Stimulated activated naive B cell treated with anti-CD40 and anti-IgM and Interleukin-4, amounts not matched to agents 10 μg/mL and 1 μg/mL and 100 μg/mL, for 72 hours (primary cell): Measurements from ENCODE around the gene MFSD2A.
A peak's percentile ranks its signal among the peaks of the same experiment; 100 is the strongest.
"Not testable (repeated sequence)": the region's sequence is repeated elsewhere in the genome, so short reads cannot be mapped to it uniquely, and the experiment has no call there.

ENCODE experiments used
- ATAC-seq, 2 donors: fragments of 150-1000 bp; cut with Tn5 transposase; replicated peaks; 2 replicates each; pipeline ENCODE4 v1.10.0; 2021; ENCODE audit warnings: moderate library complexity in 1 of 2
- DNase-seq: peaks from one replicate; pipeline ENCODE4 v3.0.0; 2021
- H3K27ac Mint-ChIP-seq: one replicate; pipeline ENCODE4 v1.8.0; 2022; ENCODE audit warnings: mild to moderate bottlenecking, mixed read lengths
- H3K27me3 Mint-ChIP-seq, 2 donors: one replicate each; pipeline ENCODE4 v1.8.0; 2022; ENCODE audit warnings: mixed read lengths in 2 of 2
- H3K36me3 Mint-ChIP-seq, 2 donors: one replicate each; pipeline ENCODE4 v1.8.0; 2022; ENCODE audit warnings: mixed read lengths in 2 of 2, mild to moderate bottlenecking in 1 of 2
- H3K4me1 Mint-ChIP-seq, 2 donors: one replicate each; pipeline ENCODE4 v1.8.0; 2022; ENCODE audit warnings: mixed read lengths in 2 of 2, mild to moderate bottlenecking in 1 of 2
- H3K4me3 Mint-ChIP-seq, 2 donors: one replicate each; pipeline ENCODE4 v1.8.0; 2022; ENCODE audit warnings: mild to moderate bottlenecking in 2 of 2, mixed read lengths in 2 of 2, moderate library complexity in 1 of 2
- H3K9me3 Mint-ChIP-seq, 2 donors: one replicate each; pipeline ENCODE4 v1.8.0; 2022; ENCODE audit warnings: mixed read lengths in 2 of 2, mild to moderate bottlenecking in 1 of 2

Gene MFSD2A

DNA sequence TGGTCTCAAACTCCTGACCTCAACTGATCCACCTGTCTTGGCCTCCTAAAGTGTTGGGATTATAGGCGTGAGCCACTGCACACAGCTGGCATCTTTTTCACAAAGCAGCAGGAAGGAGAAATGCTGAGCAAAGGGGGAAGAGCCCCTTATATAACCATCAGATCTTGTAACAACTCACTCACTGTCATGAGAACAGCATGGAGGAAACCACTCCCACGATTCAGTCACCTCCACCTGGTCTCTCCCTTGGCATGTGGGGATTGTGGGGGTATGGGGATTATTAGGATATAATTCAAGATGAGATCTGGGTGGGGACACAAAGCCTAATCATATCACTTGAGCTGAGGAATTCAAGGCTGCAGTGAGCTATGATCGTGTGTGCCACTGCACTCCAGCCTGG is 3.0 kb upstream of the MFSD2A start:
- H3K4me1 Mint-ChIP-seq: peaks cover 20 to 28% of the 10 kb centered on the region in 2 donors
- no peak overlapping the region for H3K4me3 Mint-ChIP-seq
- no peak overlapping the region for H3K27ac Mint-ChIP-seq
- ATAC-seq (no peak), DNase-seq (no peak)
- H3K27me3 Mint-ChIP-seq: no peaks in the 10 kb centered on the region
- peaks cover 8 to 10% of the 10 kb centered on the region in 2 donors for H3K36me3 Mint-ChIP-seq
- no peaks in the 10 kb centered on the region for H3K9me3 Mint-ChIP-seq

DNA sequence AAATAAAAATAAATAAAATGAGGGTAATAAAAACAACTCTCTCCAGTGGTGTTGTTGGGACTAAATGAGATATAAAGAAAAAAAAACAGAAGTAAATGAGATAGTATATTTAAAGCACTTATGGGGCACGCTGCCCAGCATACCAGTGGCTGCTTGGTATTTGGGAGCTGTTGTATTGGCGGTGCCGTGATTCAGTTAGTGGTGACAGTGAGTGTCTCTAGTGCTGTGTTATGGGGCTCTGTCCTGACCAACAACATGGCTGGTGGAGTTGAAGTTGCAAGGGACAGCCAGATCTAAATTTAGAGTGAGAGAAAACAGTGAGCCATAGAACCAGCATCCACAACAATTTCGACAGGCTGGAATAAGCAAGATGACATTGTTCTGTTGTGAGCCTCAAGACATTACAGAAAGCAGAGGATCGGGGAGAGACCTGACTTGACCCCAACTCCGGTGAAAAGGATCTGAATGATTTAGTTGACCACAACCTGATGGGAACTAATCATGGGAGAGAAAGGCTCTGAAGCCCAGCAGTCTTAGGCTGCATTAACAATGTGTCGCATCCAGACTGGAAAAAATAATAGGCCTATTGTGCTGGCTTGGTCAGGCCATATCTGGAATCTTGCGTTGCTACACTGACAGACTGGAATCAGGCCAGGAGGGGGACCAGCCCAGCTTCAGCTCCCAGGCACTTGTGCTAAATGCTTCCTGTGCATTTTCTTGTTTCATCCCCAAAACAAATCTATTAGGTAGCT is 2.4 kb upstream of the MFSD2A start:
- Mint-ChIP-seq H3K27ac (no peak overlapping the region), H3K9me3 (no peaks in the 10 kb centered on the region), H3K27me3 (no peaks in the 10 kb centered on the region), H3K4me1 (peaks cover 26 to 34% of the 10 kb centered on the region in 2 donors), H3K4me3 (no peak overlapping the region), H3K36me3 (peaks cover 14 to 16% of the 10 kb centered on the region in 2 donors)
- DNase-seq: no peak
- ATAC-seq: no peak

DNA sequence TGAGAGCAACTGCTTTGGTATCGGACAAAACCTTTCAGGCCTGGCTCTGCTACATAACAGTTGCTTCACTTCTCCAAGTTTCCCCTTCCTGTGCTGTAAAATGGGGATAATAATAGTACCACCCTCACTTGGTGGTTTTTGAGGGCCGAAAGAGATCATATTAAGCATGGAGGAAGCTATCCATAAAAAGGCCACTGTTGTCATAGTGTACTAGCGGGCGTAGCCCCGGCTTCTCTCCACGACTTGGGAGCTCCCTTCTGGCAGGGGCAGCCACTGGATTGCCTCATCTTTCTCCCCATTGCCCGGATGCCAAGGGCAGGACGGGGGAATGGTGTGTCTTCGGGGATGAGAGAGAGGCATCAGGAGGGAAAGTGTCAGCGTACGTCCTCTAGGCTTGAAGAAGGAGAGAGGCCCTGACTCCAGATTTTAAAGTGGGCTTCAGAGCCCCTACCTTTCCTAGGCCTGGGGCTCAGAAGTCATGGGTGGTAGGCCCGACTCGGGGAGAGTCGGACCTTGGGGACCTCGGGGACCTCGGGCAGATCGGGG is 548 bp upstream of the MFSD2A start:
- no peak for DNase-seq
- H3K27ac Mint-ChIP-seq: peak overlapping the region; percentile 89

DNA sequence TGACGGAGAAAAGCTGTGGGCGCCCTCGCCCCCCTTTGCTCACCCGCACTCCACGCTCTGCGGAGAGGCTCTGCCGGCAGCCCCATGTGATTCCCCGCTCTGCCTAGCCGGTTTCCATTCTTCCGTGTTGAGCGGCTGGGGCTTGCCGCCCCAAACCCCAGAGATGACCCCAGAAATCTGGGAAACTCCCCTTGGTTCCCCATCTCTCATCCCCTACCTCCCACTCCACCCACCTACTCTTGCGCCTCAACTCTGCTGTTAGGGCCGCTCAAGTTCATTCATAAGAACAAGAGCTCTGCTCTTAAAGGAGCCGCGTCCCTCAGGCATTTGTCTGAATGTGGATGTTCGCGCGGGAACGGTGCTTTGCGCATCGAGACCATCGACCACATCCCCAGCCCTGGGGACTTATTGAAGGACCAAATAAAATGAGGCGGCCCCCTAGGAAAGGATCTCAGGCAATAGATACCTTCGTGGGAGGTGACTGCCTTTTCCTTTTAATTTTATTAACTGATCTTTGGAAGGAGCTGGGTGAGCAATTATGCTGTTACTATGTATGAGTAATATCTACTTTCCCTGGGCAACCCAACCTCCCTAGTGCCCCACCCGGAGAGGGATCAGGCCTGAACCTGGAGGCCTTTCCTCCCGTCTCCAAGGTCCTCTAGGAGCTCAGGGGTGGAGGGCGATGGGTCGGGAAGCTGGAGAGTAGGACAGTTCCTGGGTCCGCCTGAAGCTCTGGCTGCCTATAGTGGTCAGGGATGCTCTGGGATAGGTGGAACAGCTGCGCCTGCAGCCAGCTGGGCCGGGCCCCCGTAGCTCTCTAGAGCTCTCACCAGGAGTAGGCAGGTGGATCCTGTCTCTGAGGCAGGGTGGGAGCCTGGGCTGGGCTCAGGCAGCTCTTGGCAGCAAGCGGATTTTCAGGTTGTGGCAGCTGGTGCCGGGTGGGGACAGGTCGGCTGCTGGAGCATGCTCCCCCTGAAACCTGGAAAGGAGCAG is 898 bp downstream of the MFSD2A start:
- no peaks in the 10 kb centered on the region for H3K9me3 Mint-ChIP-seq
- H3K27me3 Mint-ChIP-seq: no peaks in the 10 kb centered on the region
- DNase-seq (peak; percentile 53), ATAC-seq (peak; percentile 70 to 71)
- peak overlapping the region; percentile 96 for H3K4me3 Mint-ChIP-seq
- H3K27ac Mint-ChIP-seq: peak overlapping the region; percentile 91
- peaks cover 25 to 40% of the 10 kb centered on the region in 2 donors for H3K36me3 Mint-ChIP-seq
- H3K4me1 Mint-ChIP-seq: peaks cover 48 to 67% of the 10 kb centered on the region in 2 donors

More for the DNA sequence above, 548 bp upstream of the MFSD2A start:
- H3K27me3 Mint-ChIP-seq: no peaks in the 10 kb centered on the region
- H3K4me1 Mint-ChIP-seq: peaks cover 35 to 53% of the 10 kb centered on the region in 2 donors
- peaks cover 18 to 29% of the 10 kb centered on the region in 2 donors for H3K36me3 Mint-ChIP-seq
- no peaks in the 10 kb centered on the region for H3K9me3 Mint-ChIP-seq
- H3K4me3 Mint-ChIP-seq: peak overlapping the region; percentile 96
- ATAC-seq: no peak

DNA sequence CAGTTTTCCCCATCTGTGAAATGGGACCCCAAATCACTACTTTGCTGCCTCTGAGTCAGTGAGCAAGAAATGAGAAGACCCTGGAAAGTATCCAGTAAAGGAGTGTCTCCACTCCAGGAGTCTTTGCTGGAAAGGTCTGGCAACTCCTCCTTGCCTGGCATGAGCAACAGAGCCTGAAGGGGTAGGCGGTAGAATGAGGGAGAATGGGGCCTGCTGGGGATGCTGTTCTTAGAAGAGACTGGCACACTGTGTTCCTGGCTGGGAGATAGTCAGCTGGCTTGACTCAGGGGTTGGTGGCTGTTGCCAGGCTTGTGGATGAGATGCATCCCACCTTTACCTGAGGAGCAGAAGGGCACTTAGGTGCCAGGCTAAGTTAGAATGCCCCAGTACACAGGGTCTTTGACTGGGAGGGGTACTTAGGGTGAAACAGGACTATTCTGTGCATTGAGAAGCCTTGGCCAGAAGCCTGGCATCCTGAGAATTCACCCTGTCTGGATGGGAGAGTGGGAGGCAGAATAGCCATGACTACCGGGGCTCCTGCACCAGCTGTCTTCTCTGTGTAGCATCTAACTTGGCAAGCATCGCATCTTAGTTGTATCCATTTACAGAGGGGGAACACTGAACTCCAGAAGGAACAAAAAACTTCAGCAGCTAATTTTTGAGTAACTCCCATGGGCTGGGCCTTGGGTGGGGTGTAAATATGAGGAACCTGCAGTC is 2.5 kb downstream of the MFSD2A start:
- Mint-ChIP-seq H3K27ac (no peak overlapping the region), H3K4me1 (peaks cover 54 to 83% of the 10 kb centered on the region in 2 donors), H3K27me3 (no peaks in the 10 kb centered on the region), H3K9me3 (no peaks in the 10 kb centered on the region), H3K36me3 (peaks cover 32 to 49% of the 10 kb centered on the region in 2 donors), H3K4me3 (peak overlapping the region; percentile 40 to 72)
- DNase-seq (no peak), ATAC-seq (no peak)

DNA sequence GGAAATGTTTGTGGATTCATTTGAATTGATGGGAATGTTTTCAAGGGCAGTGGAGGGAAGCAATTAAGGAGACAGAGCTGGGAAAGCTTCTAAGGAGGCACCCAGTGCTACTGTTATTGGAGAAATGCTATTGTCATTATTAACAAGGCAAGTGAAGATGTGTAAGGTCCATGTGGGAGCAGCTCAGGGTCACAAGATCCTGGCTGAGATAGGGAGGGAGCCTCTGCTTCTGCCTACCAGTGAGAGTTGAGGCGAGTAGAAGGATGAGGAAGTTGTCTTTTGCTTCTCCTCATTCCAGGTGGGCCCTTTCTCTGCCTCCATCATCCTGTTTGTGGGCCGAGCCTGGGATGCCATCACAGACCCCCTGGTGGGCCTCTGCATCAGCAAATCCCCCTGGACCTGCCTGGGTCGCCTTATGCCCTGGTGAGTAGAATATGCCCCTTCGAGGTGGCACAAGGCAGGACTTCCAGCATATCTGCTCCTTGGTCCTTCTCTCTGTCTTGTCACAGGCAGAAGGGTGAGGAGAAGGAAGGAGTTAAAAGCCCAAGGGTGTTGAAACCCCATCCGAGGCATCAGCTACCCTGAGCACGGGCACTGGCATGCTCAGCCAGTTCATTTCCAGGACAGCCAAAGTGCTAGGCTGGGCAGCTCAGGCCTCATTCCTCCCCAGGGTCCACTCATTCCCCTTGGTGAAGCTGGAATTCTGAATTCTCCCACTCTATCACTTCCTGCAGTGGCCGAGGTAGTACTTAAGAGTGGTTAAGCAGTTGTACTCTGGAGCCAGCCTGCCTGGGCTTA is 3.7 kb downstream of the MFSD2A start:
- Mint-ChIP-seq H3K36me3 (peaks cover 39 to 57% of the 10 kb centered on the region in 2 donors), H3K4me1 (peaks cover 52 to 84% of the 10 kb centered on the region in 2 donors), H3K9me3 (no peaks in the 10 kb centered on the region), H3K4me3 (peak overlapping the region in 1 of 2 donors; percentile 22), H3K27me3 (no peaks in the 10 kb centered on the region), H3K27ac (peak overlapping the region; percentile 37)
- ATAC-seq (no peak), DNase-seq (no peak)

DNA sequence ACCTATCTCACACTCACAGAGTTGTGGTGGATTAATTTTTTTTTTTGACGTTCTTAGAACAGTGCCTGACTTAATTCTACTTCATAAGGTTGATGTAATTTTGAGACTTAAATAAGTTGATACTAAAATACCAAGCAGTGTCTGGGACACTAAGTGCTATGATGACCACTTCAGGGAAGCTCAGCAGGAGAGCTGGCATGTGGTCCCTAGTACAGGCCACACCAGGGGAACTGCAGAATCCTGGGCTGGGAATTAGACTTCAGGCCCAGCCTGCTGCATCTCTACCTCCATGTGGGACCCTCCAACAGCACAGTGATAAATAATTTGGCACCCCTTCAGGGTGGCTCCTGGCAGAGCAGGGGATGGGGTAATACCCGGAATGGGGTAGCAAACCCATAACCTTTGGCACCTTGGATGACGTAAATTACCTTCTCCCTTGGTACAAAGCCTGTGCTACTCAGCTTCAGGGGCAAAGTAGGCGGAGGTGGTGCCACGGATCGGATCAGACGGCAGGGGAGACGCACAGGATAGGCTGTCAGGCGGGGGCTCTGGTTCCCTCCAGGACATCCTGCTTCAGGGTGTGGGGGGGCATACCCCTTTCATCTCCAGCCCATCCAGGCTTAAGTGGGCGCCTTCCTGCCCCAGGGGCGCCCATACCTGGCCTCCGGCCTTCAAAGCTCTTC is 4.8 kb downstream of the MFSD2A start:
- Mint-ChIP-seq H3K36me3 (peaks cover 49 to 68% of the 10 kb centered on the region in 2 donors), H3K4me3 (peak overlapping the region; percentile 69 to 86), H3K27ac (peak overlapping the region; percentile 86)

DNA sequence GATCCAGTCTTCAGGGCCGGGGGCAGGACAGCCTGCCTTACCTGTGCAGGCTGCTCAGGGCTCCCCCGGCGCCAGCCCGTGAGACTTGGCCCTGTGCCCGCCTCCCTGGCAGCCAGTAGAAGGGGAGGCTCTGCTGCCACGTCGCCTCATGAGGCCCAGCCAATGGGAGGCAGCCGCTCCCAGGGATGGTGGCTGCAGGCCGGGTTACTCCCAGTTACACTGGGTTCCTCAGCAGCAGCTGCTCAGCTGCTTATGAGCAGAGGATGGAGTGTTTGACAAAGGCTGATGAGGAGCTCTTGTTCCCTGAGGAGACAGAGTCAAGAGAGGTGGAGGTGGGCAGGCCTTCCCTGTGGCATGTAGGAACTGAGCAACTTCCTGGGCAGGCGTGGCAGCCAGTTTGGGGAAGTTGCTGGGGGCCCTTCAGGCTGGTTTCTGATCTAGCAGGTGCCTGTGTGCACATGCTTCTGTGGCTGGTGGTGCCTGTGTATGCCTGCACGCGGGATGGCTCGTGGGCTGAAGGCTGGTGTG is 5.5 kb downstream of the MFSD2A start:
- no peaks in the 10 kb centered on the region for H3K27me3 Mint-ChIP-seq
- peaks cover 56 to 76% of the 10 kb centered on the region in 2 donors for H3K36me3 Mint-ChIP-seq
- DNase-seq (peak; percentile 62), ATAC-seq (peak; percentile 90 to 92)
- peak overlapping the region; percentile 96 for H3K27ac Mint-ChIP-seq
- H3K4me1 Mint-ChIP-seq: peaks cover 46 to 82% of the 10 kb centered on the region in 2 donors
- peak overlapping the region; percentile 79 to 86 for H3K4me3 Mint-ChIP-seq
- no peaks in the 10 kb centered on the region for H3K9me3 Mint-ChIP-seq

More for the DNA sequence above, 4.8 kb downstream of the MFSD2A start:
- Mint-ChIP-seq H3K4me1 (peaks cover 47 to 82% of the 10 kb centered on the region in 2 donors), H3K27me3 (no peaks in the 10 kb centered on the region), H3K9me3 (no peaks in the 10 kb centered on the region)
- ATAC-seq (no peak), DNase-seq (no peak)

DNA sequence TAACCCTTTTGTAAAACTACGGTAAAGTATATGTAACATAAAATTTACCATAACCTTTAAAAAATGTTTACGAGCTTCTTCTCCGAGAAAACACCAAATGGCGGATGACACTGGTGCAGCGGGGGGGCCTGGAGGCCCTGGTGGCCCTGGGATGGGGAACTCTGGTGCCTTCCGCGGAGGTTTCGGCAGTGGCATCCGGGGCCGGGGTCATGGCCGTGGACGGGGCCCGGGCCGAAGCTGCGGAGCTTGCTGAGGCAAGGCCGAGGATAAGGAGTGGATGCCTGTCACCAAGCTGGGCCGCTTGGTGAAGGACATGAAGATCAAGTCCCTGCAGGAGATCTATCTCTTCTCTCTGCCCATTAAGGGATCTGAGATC is 7.5 kb downstream of the MFSD2A start:
- peaks cover 60 to 79% of the 10 kb centered on the region in 2 donors for H3K36me3 Mint-ChIP-seq

DNA sequence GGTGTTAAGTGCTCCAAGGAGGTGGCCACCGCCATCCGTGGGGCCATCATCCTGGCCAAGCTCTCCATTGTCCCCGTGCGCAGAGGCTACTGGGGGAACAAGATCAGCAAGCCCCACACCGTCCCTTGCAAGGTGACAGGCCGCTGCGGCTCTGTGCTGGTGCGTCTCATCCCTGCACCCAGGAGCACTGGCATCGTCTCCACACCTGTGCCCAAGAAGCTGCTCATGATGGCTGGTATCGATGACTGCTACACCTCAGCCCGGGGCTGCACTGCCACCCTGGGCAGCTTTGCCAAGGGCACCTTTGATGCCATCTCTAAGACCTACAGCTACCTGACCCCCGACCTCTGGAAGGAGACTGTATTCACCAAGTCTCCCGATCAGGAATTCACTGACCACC is 8.0 kb downstream of the MFSD2A start:
- peaks cover 38 to 68% of the 10 kb centered on the region in 2 donors for H3K4me1 Mint-ChIP-seq
- H3K27ac Mint-ChIP-seq: not testable (repeated sequence)

More for the DNA sequence above, 7.5 kb downstream of the MFSD2A start:
- ATAC-seq: no peak
- H3K27me3 Mint-ChIP-seq: no peaks in the 10 kb centered on the region
- H3K4me3 Mint-ChIP-seq: no peak overlapping the region
- no peaks in the 10 kb centered on the region for H3K9me3 Mint-ChIP-seq
- H3K4me1 Mint-ChIP-seq: peaks cover 44 to 73% of the 10 kb centered on the region in 2 donors
- no peak for DNase-seq
- H3K27ac Mint-ChIP-seq: no peak overlapping the region

DNA sequence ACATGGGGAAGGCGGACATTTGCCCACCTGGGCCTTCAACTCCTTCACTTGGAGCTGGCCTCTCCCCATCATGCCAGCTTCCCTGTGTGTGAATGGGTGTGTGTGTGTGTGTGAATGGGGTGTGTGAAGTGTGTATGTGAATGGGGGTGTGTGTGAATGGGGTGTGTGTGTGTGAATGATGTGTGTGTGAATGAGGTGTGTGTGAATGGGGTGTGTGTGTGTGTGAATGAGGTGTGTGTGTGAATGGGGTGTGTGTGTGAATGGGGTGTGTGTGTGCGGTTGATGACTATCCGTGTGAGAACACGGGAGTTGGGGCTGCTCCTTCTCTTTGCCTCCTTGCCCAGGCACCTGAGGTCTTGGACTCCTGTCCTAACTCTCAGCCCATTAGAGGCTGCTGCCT is 9.6 kb downstream of the MFSD2A start:
- no peak for DNase-seq
- Mint-ChIP-seq H3K36me3 (peaks cover 62 to 79% of the 10 kb centered on the region in 2 donors), H3K27ac (no peak overlapping the region), H3K4me1 (peaks cover 36 to 52% of the 10 kb centered on the region in 2 donors), H3K9me3 (no peaks in the 10 kb centered on the region), H3K4me3 (no peak overlapping the region), H3K27me3 (no peaks in the 10 kb centered on the region)
- ATAC-seq: no peak

More for the DNA sequence above, 8.0 kb downstream of the MFSD2A start:
- peaks cover 55 to 73% of the 10 kb centered on the region in 2 donors for H3K36me3 Mint-ChIP-seq
- not testable (repeated sequence) for DNase-seq, H3K27me3 Mint-ChIP-seq, ATAC-seq, H3K4me3 Mint-ChIP-seq, H3K9me3 Mint-ChIP-seq

DNA sequence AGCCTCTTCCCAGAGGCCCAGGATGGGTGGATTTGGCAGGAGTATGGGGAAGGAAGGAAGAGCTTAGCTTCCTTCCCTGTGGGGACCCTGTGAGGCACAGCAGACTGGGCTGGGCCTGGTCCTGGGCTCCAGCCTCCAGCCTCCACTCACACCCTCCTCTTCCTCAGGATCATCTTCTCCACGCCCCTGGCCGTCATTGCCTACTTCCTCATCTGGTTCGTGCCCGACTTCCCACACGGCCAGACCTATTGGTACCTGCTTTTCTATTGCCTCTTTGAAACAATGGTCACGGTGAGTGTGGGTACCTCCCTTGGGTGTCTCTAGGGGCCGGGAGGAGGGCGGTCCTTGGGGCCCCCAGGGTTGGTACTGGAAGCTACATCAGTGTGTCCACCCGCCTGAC is 10.1 kb downstream of the MFSD2A start:
- no peak for ATAC-seq
- Mint-ChIP-seq H3K4me3 (no peak overlapping the region), H3K9me3 (no peaks in the 10 kb centered on the region), H3K36me3 (peaks cover 59 to 78% of the 10 kb centered on the region in 2 donors), H3K27me3 (no peaks in the 10 kb centered on the region), H3K27ac (no peak overlapping the region), H3K4me1 (peaks cover 31 to 47% of the 10 kb centered on the region in 2 donors)
- no peak for DNase-seq
